Measurements from ENCODE around the gene ARL6IP4.

DNA sequence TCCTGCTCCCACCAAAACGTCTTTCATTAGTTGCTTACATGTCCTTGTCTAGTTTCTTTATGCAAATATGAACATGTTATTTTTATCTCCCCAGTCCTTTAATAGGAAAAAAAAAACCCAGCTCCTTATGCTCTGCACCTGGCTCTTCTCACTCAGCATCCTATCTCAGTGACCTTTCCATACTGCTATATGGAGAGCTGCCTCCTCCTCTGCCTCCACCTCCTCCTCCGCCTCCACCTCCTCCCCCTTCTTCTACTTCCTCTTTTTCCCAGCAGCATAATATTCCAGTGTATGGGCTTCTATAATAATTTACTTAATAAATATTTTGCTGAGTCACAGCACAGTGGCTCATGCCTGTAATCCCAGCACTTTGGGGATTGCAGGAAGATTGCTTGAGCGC lies 45.8 kb upstream of the ARL6IP4 start:
- TF ChIP-seq FOXM1 (IDR thresholded peaks at IDR 0.05; ENCODE audit: borderline replicate concordance) (no peak), ARNT (IDR thresholded peaks at IDR 0.05) (no peak), SP1 (IDR thresholded peaks at IDR 0.05) (no peak), HDGF (IDR thresholded peaks at IDR 0.05; ENCODE audit: borderline replicate concordance) (no peak), ELF4 (IDR thresholded peaks at IDR 0.05) (no peak), FOXK2 (IDR thresholded peaks at IDR 0.05) (no peak), SUZ12 (IDR thresholded peaks at IDR 0.05) (no peak), BHLHE40 (IDR thresholded peaks at IDR 0.05; ENCODE audit: borderline replicate concordance) (no peak), FOXA1 (IDR thresholded peaks at IDR 0.05) (no peak), TARDBP (IDR thresholded peaks at IDR 0.05) (no peak), L3MBTL2 (conservative IDR thresholded peaks at IDR 0.05) (no peak), NFRKB (IDR thresholded peaks at IDR 0.05) (no peak), ZNF384 (IDR thresholded peaks at IDR 0.05) (no peak)
- TF ChIP-seq, protein P1, sequence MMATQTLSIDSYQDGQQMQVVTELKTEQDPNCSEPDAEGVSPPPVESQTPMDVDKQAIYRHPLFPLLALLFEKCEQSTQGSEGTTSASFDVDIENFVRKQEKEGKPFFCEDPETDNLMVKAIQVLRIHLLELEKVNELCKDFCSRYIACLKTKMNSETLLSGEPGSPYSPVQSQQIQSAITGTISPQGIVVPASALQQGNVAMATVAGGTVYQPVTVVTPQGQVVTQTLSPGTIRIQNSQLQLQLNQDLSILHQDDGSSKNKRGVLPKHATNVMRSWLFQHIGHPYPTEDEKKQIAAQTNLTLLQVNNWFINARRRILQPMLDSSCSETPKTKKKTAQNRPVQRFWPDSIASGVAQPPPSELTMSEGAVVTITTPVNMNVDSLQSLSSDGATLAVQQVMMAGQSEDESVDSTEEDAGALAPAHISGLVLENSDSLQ (IDR thresholded peaks at IDR 0.05): no peak
